GM18511 (cell line): ENCODE measurements around the gene ACADM.
"Not testable (repeated sequence)": the region's sequence is repeated elsewhere in the genome, so short reads cannot be mapped to it uniquely, and the experiment has no call there.

ENCODE experiments used
- ATAC-seq: cut with Tn5 transposase; IDR thresholded peaks from one replicate; pipeline ENCODE4 v1.9.1; 2021; ENCODE audit warnings: mild to moderate bottlenecking, moderate library complexity; ENCODE audit not compliant: unreplicated experiment

ACADM gene

GRCh38 chr1:75733661-75734060 lies 9.2 kb downstream of the ACADM start:
- no peak for ATAC-seq

DNA sequence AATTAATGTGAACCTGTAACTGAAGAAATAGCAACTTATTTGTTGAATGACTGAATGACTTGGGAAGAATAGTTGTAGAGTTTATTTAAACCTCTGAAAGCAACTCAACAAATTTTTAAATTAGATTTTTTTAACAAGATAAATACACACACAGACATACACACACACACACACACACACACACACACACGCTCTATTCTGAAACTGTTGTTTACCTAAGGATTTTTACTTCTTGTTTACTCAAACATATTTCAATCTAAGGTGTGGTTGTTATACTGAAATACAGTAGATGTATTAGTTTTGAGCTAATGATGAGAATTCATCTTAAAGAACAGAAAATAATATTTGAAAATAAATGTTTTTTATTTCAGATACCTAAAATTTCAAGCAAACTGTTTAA lies 11.5 kb downstream of the ACADM start:
- ATAC-seq = no peak

DNA sequence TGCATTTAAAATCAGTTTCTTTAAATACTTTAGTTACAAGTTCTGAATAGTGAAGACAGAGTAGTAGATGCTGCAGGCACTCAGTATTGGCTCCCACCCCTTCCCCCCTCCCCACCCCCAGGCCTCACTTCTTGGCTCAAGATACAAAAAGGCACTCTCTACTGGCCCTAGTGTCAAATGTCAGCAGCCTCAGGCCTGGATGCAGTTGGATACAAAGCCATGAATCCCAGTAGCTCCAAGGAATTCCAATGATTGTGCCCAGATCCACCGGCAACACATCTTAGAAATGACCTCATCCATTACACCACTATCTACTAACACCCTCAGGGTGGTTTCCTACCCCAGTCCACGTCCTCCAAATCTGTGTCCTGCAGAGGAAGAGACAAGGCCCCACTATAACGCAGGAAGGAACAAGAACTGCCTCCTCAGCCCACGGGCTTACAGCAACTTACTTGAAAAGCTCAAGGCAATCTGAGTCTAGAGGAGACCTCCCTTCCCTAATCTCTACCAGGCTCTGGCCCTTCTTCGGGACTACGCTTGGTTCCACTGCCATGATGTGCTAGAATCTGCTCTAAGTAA lies 17.6 kb downstream of the ACADM start:
- ATAC-seq = no peak

DNA sequence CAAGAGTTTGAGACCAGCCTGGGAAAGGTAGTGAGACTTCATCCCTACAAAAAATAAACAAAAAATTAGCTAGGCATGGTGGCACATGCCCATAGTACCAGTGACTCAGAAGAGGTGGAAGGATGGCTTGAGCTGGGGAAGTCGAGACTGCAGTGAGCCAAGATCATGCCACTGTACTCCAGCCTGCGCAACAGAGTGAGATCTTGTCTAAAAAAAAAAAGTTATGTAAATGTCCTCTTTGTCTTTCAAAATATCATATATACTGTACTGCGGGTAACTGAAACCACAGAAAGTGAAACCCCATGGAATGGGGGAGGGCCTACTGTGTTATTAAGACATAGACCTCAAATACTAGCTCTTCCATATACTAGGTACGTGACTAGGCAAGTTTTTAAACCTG lies 20.8 kb downstream of the ACADM start:
- ATAC-seq = peak; percentile 85

- not testable (repeated sequence) for ATAC-seq
Observed at GRCh38 chr1:75757210-75757609, 32.7 kb downstream of the ACADM start.

GRCh38 chr1:75758543-75758942 lies 34.0 kb downstream of the ACADM start:
- ATAC-seq = not testable (repeated sequence)

DNA sequence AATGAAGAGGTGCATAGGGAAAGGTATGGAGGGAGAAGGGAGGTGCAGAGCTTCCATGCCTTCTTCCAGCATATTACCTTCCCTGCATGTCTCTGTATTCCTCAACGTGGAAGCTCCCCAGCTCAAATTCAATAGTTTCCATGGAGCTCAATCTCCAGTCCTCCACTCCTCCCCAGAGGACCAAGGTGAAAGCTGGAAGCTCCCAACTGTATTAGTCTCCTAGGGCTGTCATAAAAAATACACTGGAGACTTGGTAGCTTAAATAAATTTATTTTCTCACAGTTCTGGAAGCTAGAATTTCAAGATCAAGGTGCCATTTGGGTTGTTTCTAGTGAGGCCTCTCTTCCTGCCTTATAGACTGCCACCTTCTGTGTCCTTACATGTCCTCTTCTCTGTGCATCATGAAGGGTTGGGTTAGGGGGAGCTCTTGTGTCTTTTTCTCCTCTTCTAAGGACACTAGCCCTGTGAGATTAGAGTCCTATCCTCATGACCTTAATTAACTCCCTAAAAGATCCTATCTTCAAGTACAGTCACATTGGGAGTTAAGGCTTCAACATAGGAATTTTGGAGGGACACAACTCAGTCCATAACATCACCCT lies 39.6 kb downstream of the ACADM start:
- no peak for ATAC-seq

- ATAC-seq = no peak
Observed at GRCh38 chr1:75765697-75766355, 41.3 kb downstream of the ACADM start.

- no peak for ATAC-seq
Observed at GRCh38 chr1:75768016-75768415, 43.5 kb downstream of the ACADM start.

DNA sequence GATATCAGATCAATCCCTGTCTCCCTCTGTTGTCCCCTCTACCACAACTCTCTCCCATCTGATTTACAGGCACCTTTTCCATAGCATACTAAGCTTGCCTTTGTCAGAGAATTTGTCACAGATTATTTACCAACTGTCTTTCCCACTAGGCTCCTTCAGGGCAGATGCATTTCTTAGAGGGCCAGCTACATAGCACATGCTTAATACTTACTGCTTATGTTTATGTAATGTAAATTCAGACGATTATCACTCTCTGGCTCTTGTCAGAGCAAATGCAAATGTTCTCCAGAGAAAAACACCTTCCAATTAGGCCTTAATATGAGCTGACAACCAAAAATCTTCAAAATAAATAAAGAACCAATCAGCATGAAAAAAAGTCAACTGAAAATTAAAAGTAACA lies 46.3 kb downstream of the ACADM start:
- no peak for ATAC-seq

- ATAC-seq = no peak
Observed at GRCh38 chr1:75771978-75772377, 47.5 kb downstream of the ACADM start.

DNA sequence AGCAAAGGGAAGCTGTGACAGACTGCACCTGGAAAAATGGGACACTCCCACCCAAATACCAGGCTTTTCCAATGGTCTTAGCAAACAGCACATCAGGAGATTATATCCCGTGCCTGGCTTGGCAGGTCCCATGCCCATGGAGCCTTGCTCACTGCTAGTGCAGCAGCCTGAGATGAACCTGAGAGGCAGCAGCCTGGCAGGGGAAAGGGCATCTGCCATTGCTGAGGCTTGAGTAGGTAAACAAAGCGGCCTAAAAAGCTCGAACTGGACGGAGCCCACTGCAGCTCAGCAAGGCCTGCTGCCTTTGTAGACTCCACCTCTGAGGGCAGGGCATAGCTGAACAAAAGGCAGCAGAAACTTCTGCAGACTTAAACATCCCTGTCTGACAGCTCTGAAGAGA lies 53.3 kb downstream of the ACADM start:
- not testable (repeated sequence) for ATAC-seq

DNA sequence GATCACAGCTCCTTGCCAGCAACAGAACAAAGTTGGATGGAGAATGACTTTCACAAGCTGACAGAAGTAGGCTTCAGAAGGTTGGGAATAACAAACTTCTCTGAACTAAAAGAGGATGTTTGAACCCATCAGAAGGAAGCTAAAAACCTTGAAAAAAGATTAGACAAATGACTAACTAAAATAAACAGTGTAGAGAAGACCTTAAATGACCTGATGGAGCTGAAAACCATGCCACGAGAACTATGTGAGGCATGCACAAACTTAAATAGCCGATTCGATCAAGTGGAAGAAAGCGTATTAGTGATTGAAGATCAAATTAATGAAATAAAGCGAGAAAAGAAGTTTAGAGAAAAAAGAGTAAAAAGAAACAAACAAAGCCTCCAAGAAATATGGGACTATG lies 54.2 kb downstream of the ACADM start:
- ATAC-seq = not testable (repeated sequence)

DNA sequence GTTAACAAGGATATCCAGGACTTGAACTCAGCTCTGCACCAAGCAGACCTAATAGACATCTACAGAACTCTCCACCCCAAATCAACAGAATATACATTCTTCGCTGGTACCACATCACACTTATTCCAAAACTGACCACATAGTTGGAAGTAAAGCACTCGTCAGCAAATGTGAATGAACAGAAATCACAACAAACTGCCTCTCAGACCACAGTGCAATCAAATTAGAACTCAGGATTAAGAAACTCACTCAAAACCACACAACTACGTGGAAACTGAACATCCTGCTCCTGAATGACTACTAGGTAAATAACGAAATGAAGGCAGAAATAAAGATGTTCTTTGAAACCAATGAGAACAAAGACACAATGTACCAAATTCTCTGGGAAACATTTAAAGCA lies 55.7 kb downstream of the ACADM start:
- not testable (repeated sequence) for ATAC-seq

GRCh38 chr1:75783920-75784319 lies 59.4 kb downstream of the ACADM start:
- ATAC-seq = not testable (repeated sequence)

DNA sequence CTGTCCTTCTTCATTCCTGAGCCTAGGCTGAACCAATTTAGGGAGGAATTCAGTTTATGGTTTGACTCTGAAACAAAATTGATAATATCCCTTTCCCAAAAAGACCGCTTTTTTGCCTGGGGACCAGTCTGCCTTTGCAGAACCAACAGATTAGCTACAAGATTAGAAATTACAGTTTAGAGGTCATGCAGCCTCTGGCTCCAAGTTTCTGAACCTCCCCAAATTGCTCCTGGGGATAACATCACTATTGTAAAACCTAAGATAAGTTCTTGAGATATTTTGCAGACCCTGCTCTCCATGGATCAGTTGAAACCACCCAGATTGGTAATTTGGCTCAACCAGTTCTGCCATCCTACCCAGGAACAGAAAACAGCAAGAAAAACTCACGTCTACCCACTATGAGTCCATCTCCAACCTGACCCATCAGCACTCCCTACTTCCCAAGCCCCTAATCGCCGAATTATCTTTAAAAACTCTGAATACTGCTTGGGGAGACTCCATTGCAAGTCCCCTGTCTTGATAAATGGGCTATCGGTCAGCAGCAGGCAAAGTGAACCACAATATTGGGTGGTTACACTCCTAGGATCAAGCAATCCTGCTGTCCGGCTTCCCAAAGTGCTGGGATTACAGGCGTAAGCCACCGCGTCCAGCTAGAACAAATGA lies 60.9 kb downstream of the ACADM start:
- peak; percentile 15 for ATAC-seq

DNA sequence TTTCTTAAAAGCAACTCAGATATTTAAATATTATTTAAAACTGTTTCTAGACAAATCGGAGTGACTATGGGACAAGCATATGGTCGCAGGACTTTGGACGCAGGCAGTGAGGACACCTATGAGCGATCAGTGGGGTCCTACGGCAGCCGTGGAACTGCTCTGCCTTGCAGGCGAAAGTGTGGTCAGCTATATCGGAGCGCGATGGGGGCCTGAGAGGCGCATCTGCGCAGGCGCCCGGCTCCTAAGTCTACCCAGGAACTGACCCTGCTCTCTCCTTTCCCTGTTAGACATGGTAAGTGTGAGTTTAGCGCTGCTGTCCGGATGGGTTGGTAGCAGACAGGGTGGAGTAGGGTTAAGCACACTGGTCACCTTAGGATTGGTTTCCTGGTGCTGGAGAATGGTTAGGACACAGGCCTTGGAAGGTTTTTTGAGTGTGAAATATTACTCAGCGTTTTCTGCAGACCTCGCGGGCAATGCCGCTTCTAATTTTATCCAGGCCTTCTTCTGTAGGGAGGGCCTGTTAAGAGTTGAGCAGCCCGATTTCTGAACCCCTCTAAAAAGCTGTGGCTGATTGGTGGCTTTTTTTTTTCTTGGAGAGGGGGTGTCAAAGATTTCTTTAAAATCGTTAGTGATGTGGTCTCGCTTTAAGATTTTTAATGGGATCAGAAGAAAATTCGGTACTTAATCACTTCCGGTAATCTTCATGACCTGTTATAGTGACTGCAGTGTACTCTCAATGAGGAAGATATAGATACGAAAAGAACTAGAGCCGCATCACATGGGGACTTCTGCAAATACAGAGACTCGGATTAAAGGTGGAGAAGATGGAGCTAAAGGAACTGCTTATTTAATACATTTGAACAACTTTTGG lies 61.7 kb downstream of the ACADM start, which contains the start of gene RABGGTB:
TSS of gene RABGGTB (plus strand) at position 274 of the 871 bp plus-strand sequence. CDS start at position 290, 16 bp downstream.
- peak; percentile 59 for ATAC-seq

GRCh38 chr1:75786901-75787493 lies 62.5 kb downstream of the ACADM start:
- no peak for ATAC-seq

DNA sequence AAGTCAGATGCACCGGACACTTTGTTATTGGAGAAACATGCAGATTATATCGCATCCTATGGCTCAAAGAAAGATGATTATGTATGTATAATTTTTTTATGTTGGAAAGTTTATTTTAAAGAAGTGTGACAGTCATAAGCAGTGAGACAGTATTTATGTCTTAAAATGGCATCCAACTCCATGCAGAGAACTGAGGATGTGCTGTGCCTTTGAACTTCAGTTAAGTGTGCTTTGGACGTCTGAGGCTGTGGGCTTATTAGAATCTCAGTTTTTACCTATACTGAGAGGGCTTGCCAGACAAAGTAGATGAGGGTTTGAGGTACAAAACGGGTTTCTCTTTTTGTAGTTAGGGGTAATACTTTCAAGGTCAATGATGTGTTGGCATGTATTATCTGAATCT lies 63.0 kb downstream of the ACADM start:
- ATAC-seq = no peak

GRCh38 chr1:75789988-75790387 lies 65.5 kb downstream of the ACADM start:
- no peak for ATAC-seq
